Measurements from ENCODE around the gene CD276. TPM values are rescaled to one million over a fixed set of nuclear protein-coding genes. Genes with fewer than 3 reads are reported as not detected.

The CD276 gene
- polyA plus RNA-seq, 1 donor from 2014 or later = 70.4 TPM

DNA sequence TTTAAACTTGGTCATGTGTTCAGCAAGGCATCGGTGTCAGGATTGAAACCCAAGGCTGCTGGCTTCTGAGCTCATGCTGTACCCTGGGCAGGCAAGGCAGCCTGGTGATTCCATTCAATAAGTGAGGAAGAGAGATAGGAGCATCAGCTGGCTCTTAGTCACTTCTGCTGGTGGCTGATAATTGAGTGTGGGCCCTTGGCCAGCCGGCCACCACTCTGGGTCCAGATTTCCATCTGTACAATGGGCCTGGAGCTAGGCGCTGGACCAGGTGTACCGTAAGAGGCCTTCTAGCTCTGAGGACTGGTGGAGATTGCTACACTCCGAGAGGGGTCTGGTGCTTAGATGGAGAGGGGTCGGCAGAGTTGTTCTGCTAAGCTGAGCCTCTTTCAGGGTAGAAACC lies 4.3 kb downstream of the CD276 start:
- H3K36me3 ChIP-seq (ENCODE audit: insufficient read depth, low read length) = no peaks in the 10 kb centered on the region
- TF ChIP-seq EP300 (conservative IDR thresholded peaks at IDR 0.05; ENCODE audit: poor library complexity, severe bottlenecking) = no peak
- TF ChIP-seq, protein P1, sequence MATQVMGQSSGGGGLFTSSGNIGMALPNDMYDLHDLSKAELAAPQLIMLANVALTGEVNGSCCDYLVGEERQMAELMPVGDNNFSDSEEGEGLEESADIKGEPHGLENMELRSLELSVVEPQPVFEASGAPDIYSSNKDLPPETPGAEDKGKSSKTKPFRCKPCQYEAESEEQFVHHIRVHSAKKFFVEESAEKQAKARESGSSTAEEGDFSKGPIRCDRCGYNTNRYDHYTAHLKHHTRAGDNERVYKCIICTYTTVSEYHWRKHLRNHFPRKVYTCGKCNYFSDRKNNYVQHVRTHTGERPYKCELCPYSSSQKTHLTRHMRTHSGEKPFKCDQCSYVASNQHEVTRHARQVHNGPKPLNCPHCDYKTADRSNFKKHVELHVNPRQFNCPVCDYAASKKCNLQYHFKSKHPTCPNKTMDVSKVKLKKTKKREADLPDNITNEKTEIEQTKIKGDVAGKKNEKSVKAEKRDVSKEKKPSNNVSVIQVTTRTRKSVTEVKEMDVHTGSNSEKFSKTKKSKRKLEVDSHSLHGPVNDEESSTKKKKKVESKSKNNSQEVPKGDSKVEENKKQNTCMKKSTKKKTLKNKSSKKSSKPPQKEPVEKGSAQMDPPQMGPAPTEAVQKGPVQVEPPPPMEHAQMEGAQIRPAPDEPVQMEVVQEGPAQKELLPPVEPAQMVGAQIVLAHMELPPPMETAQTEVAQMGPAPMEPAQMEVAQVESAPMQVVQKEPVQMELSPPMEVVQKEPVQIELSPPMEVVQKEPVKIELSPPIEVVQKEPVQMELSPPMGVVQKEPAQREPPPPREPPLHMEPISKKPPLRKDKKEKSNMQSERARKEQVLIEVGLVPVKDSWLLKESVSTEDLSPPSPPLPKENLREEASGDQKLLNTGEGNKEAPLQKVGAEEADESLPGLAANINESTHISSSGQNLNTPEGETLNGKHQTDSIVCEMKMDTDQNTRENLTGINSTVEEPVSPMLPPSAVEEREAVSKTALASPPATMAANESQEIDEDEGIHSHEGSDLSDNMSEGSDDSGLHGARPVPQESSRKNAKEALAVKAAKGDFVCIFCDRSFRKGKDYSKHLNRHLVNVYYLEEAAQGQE (IDR thresholded peaks at IDR 0.05; ENCODE audit: borderline replicate concordance) = no peak
- no peak for TF ChIP-seq POLR2AphosphoS5 (IDR thresholded peaks at IDR 0.05)
- no peak for TF ChIP-seq SMC3 (conservative IDR thresholded peaks at IDR 0.05; ENCODE audit: poor library complexity)
- no peak for TF ChIP-seq RAD21 (conservative IDR thresholded peaks at IDR 0.05)
- TF ChIP-seq, protein P2, sequence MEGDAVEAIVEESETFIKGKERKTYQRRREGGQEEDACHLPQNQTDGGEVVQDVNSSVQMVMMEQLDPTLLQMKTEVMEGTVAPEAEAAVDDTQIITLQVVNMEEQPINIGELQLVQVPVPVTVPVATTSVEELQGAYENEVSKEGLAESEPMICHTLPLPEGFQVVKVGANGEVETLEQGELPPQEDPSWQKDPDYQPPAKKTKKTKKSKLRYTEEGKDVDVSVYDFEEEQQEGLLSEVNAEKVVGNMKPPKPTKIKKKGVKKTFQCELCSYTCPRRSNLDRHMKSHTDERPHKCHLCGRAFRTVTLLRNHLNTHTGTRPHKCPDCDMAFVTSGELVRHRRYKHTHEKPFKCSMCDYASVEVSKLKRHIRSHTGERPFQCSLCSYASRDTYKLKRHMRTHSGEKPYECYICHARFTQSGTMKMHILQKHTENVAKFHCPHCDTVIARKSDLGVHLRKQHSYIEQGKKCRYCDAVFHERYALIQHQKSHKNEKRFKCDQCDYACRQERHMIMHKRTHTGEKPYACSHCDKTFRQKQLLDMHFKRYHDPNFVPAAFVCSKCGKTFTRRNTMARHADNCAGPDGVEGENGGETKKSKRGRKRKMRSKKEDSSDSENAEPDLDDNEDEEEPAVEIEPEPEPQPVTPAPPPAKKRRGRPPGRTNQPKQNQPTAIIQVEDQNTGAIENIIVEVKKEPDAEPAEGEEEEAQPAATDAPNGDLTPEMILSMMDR (IDR thresholded peaks at IDR 0.05; ENCODE audit: poor library complexity, severe bottlenecking) = no peak
- no peak for TF ChIP-seq MXI1 (conservative IDR thresholded peaks at IDR 0.05; ENCODE audit: poor library complexity, severe bottlenecking)
- no peak overlapping the region for H3K4me2 ChIP-seq (ENCODE audit: low read length)
- no peak overlapping the region for H2AFZ ChIP-seq (ENCODE audit: low read depth, low read length)
- no peaks in the 10 kb centered on the region for H3F3A ChIP-seq (ENCODE audit: insufficient read depth, low read length, poor library complexity, severe bottlenecking)
- no peaks in the 10 kb centered on the region for H3K9me3 ChIP-seq (ENCODE audit: low read length)
- no peak overlapping the region for H3K4me3 ChIP-seq (ENCODE audit: low read length)
- H4K20me1 ChIP-seq (ENCODE audit: insufficient read depth) = peaks cover 6% of the 10 kb centered on the region
- no peaks in the 10 kb centered on the region for H3K27me3 ChIP-seq (ENCODE audit: insufficient read depth, low read depth, low read length)
- no peak overlapping the region for H3K27ac ChIP-seq (ENCODE audit: low read length)
- H3K9me2 ChIP-seq (ENCODE audit: insufficient read depth, low read length) = no peaks in the 10 kb centered on the region
- H3K9ac ChIP-seq (ENCODE audit: low read length) = no peak overlapping the region
- peaks cover 89% of the 10 kb centered on the region for H3K79me2 ChIP-seq (replicated peaks; ENCODE audit: insufficient read depth, low read length)

DNA sequence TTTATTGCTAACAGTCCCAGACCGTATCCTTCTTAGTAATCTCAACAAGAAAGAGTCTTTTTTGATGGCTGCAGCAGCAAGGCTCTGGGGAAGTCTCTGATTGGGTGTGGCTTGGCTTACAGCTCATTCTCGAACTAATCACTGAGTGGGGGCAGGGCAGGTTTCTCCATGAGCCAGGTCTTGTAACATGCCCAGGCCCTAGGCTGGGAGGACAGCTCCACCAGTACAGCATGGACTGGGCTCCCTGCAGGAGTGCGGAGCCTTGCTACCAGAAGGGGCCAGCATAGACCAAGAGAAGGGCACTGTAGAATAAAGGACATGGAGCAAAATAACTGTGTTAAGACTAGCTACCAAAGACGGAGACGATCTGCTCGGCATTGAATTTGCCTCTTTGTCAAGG lies 7.2 kb downstream of the CD276 start:
- Histone ChIP-seq H3K36me3 (ENCODE audit: insufficient read depth, low read length) (no peaks in the 10 kb centered on the region), H2AFZ (ENCODE audit: low read depth, low read length) (no peak overlapping the region), H4K20me1 (ENCODE audit: insufficient read depth) (peaks cover 6% of the 10 kb centered on the region), H3K27me3 (ENCODE audit: insufficient read depth, low read depth, low read length) (no peaks in the 10 kb centered on the region), H3K79me2 (replicated peaks; ENCODE audit: insufficient read depth, low read length) (peaks cover 100% of the 10 kb centered on the region), H3K9me2 (ENCODE audit: insufficient read depth, low read length) (no peaks in the 10 kb centered on the region), H3K4me2 (ENCODE audit: low read length) (no peak overlapping the region), H3K9me3 (ENCODE audit: low read length) (no peaks in the 10 kb centered on the region), H3K9ac (ENCODE audit: low read length) (no peak overlapping the region), H3K27ac (ENCODE audit: low read length) (peak overlapping the region; percentile 13), H3K4me3 (ENCODE audit: low read length) (peak overlapping the region; percentile 4), H3F3A (ENCODE audit: insufficient read depth, low read length, poor library complexity, severe bottlenecking) (no peaks in the 10 kb centered on the region)
- TF ChIP-seq MXI1 (conservative IDR thresholded peaks at IDR 0.05; ENCODE audit: poor library complexity, severe bottlenecking) (no peak), RAD21 (conservative IDR thresholded peaks at IDR 0.05) (no peak), EZH2 (IDR thresholded peaks at IDR 0.05; ENCODE audit: borderline replicate concordance, insufficient read depth, low read length, poor library complexity, severe bottlenecking) (no peak)
- TF ChIP-seq, protein P2 (IDR thresholded peaks at IDR 0.05; ENCODE audit: poor library complexity, severe bottlenecking) = no peak
- TF ChIP-seq, protein P1 (IDR thresholded peaks at IDR 0.05; ENCODE audit: borderline replicate concordance) = no peak
